Mammary epithelial cell (primary cell): ENCODE measurements around the gene KRT78.

Experiments used
- CTCF ChIP-seq, 2 donors: IDR thresholded peaks in 1 of 2; conservative IDR thresholded peaks in 1 of 2; 2 replicates each; pipeline ENCODE4 v1.5.1; 2011 to 2012; ENCODE audit warnings: inconsistent platforms in 2 of 2, low read length in 2 of 2, mild to moderate bottlenecking in 2 of 2, control low read depth in 1 of 2, low read depth in 1 of 2; ENCODE audit not compliant: insufficient read depth in 1 of 2; ENCODE audit errors: extremely low read depth in 1 of 2
- EZH2 ChIP-seq: IDR thresholded peaks from 2 replicates; pipeline ENCODE4 v1.6.1; 2012; ENCODE audit warnings: low read length, inconsistent platforms, borderline replicate concordance

GRCh38 chr12:52834727-52835001, 14.1 kb downstream of the KRT78 start:
- no peak for TF ChIP-seq CTCF (conservative IDR thresholded peaks at IDR 0.05 in 1 of 2, IDR thresholded peaks at IDR 0.05 in 1 of 2; ENCODE audit: extremely low read depth in 1 of 2, insufficient read depth in 1 of 2, low read depth in 1 of 2, low read length in 2 of 2)
- TF ChIP-seq EZH2: no peak
